ENCODE measurements around the gene TANGO2. TPM values are rescaled to one million over a fixed set of nuclear protein-coding genes. Genes with fewer than 3 reads are reported as not detected.

Gene TANGO2
- polyA plus RNA-seq, 1 of the 3 experiments (the other 2 are of a cell fraction) = 20.7 TPM

DNA sequence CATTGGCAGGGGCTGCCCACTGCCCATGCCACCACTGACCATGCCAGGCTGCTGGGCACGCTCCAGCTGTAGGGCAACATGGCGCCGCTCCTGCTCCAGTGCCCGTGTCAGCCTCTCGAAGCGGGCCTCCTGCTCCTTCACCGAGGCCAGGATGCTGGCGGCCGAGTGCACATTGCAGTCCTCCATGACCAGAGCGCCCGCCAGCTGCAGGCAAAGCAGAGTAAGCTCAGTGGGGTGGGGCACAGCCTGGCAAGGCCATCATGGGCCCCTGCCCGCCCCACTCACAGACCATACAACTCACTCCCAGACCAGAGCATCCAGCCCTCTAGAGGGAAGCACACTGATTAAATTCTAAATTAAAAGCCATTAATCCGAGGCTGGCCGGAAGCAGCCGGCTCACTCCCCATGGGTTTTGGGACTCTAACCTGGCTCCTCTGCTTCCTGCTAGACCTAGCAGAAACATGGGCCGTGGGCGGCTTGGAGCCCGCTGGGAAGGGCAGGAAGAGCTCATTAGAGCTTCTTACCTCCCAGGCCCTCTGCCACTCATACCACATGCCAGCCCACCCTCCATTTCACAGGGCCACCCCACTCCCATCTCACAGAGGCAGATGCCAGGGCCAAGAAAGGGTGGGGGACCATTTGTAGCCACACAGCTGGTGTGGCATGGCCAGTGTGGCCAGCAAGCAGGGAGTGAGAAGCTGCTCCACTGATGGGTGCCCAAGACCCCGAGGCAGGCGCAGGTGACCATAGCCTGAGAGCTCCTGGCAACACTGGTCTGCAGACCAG lies 30.1 kb upstream of the TANGO2 start (continued):
- TF ChIP-seq, protein P1, sequence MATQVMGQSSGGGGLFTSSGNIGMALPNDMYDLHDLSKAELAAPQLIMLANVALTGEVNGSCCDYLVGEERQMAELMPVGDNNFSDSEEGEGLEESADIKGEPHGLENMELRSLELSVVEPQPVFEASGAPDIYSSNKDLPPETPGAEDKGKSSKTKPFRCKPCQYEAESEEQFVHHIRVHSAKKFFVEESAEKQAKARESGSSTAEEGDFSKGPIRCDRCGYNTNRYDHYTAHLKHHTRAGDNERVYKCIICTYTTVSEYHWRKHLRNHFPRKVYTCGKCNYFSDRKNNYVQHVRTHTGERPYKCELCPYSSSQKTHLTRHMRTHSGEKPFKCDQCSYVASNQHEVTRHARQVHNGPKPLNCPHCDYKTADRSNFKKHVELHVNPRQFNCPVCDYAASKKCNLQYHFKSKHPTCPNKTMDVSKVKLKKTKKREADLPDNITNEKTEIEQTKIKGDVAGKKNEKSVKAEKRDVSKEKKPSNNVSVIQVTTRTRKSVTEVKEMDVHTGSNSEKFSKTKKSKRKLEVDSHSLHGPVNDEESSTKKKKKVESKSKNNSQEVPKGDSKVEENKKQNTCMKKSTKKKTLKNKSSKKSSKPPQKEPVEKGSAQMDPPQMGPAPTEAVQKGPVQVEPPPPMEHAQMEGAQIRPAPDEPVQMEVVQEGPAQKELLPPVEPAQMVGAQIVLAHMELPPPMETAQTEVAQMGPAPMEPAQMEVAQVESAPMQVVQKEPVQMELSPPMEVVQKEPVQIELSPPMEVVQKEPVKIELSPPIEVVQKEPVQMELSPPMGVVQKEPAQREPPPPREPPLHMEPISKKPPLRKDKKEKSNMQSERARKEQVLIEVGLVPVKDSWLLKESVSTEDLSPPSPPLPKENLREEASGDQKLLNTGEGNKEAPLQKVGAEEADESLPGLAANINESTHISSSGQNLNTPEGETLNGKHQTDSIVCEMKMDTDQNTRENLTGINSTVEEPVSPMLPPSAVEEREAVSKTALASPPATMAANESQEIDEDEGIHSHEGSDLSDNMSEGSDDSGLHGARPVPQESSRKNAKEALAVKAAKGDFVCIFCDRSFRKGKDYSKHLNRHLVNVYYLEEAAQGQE (IDR thresholded peaks at IDR 0.05; ENCODE audit: low read depth, low read length) = no peak
- TF ChIP-seq MXI1 (IDR thresholded peaks at IDR 0.05; ENCODE audit: low read depth, low read length) = no peak

DNA sequence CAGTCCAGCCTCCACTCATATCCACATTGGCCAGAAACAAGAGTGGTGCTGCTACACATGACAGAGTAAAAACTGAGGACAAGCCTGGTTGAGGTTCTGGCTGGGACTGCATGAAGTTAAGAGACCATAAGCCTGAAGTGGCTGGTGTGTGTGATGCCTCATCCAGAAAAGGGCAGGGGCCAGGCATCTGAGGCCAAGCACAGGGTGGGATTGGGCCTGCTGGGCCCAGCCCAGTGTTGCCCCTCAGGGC lies 29.6 kb upstream of the TANGO2 start:
- CTCF ChIA-PET = interaction anchor here (0.7 to 16.4 kb wide), 5 partner anchors 10 to 55 kb away, joined by 3 to 224 read pairs (median 4); no protein-coding TSS in a partner anchor
- POLR2A ChIA-PET = interaction anchor here (1.1 to 1.6 kb wide), 2 partner anchors 18 to 24 kb away, joined by 3 to 6 read pairs; no protein-coding TSS in a partner anchor
- Histone ChIP-seq H3K9me2 (no peaks in the 10 kb centered on the region), H3F3A (replicated peaks; ENCODE audit: insufficient read depth) (no peaks in the 10 kb centered on the region), H3K27ac (ENCODE audit: low read depth in 2 of 2, low read length in 1 of 2) (peak overlapping the region in 1 of 2 experiments; percentile 91; a peak in 2 of 4 replicates), H3K9ac (no peak overlapping the region), H2AFZ (ENCODE audit: low read depth) (no peak overlapping the region), H3K4me3 (ENCODE audit: low read depth in 2 of 2, low read length in 1 of 2) (no peak overlapping the region), H3K9me3 (no peaks in the 10 kb centered on the region), H3K27me3 (ENCODE audit: insufficient read depth) (no peaks in the 10 kb centered on the region), H3K79me2 (ENCODE audit: insufficient read depth) (no peaks in the 10 kb centered on the region), H3K4me2 (no peak overlapping the region), H4K20me1 (ENCODE audit: insufficient read depth) (no peaks in the 10 kb centered on the region), H3K36me3 (replicated peaks in 1 of 2; ENCODE audit: control insufficient read depth in 1 of 2, insufficient read depth in 2 of 2, low read length in 1 of 2) (no peaks in the 10 kb centered on the region), H3K4me1 (ENCODE audit: control insufficient read depth in 1 of 2, insufficient read depth in 2 of 2, low read depth in 1 of 2, low read length in 1 of 2) (peaks cover 0 to 63% of the 10 kb centered on the region in 2 experiments; a peak in 2 of 4 replicates)
- TF ChIP-seq FOXJ3 (CRISPR knock-in tag; IDR thresholded peaks at IDR 0.05) (0 out of 2 replicates have a peak, but pooled peaks have one; percentile 7), EZH2phosphoT487 (IDR thresholded peaks at IDR 0.05; ENCODE audit: borderline replicate concordance, low read depth) (no peak)
- no peak for DNase-seq

DNA sequence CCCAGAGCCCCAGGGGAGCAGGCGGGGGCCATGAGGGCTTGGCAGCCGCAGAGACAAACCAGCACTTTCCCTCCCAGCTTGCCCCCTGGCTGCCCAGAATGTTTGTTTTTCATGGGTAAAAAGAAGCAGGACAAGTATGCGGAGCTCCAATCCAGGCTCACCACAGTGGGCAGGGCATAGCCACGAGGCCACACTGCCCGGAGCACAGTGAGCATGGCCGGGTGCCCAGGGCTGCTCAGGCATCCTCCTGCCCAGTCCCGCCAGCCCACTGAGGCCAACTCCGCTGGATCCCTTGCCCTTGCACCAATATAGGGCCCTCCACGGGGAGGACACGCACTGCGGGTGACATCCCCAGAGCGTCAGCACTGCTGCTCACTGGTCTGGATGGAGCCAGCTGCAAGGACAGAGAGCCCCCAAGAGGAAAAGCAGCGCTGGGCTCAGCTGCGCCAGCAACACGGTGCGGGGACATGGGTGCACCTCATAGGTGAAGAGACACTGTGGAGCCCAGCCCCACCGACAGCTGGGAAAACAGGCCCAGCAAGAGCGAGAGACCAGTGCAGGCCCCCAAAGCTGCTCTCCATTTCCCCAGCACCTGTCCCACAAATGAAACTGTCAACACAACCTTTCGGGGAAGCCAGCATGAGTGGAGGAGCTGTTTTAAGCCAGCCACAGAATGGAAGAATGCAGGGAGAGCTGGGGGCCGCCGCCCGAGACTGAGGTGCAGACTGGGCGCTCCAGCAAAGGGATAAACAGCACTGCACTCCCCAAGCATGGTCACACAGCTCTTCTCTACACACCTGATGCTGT lies 29.1 kb upstream of the TANGO2 start:
- ChIA-PET CTCF (interaction anchor here (0.8 to 16.4 kb wide), 4 partner anchors 16 to 44 kb away, joined by 3 to 224 read pairs (median 9); no protein-coding TSS in a partner anchor), POLR2A (interaction anchor here (1.1 to 1.6 kb wide), 2 partner anchors 17 to 24 kb away, joined by 3 to 6 read pairs; no protein-coding TSS in a partner anchor)
- no peaks in the 10 kb centered on the region for H3K79me2 ChIP-seq (ENCODE audit: insufficient read depth)
- peaks cover 0 to 68% of the 10 kb centered on the region in 2 experiments; a peak in 2 of 4 replicates for H3K4me1 ChIP-seq (ENCODE audit: control insufficient read depth in 1 of 2, insufficient read depth in 2 of 2, low read depth in 1 of 2, low read length in 1 of 2)
- H3K36me3 ChIP-seq (replicated peaks in 1 of 2; ENCODE audit: control insufficient read depth in 1 of 2, insufficient read depth in 2 of 2, low read length in 1 of 2) = no peaks in the 10 kb centered on the region
- H3K27me3 ChIP-seq (ENCODE audit: insufficient read depth) = no peaks in the 10 kb centered on the region
- H4K20me1 ChIP-seq (ENCODE audit: insufficient read depth) = no peaks in the 10 kb centered on the region
- H2AFZ ChIP-seq (ENCODE audit: low read depth) = no peak overlapping the region
- H3K9me2 ChIP-seq = no peaks in the 10 kb centered on the region
- H3K9ac ChIP-seq = no peak overlapping the region
- WGBS (ENCODE audit: low lambda C conversion rate) = 91% methylated on average over 7 of the region's 23 CpGs
- H3F3A ChIP-seq (replicated peaks; ENCODE audit: insufficient read depth) = no peaks in the 10 kb centered on the region
- H3K9me3 ChIP-seq = no peaks in the 10 kb centered on the region
- no peak overlapping the region for H3K4me3 ChIP-seq (ENCODE audit: low read depth in 2 of 2, low read length in 1 of 2)
- H3K27ac ChIP-seq (ENCODE audit: low read depth in 2 of 2, low read length in 1 of 2) = peak overlapping the region in 1 of 2 experiments; percentile 91; a peak in 2 of 4 replicates
- no peak overlapping the region for H3K4me2 ChIP-seq
- TF ChIP-seq RCOR1 (IDR thresholded peaks at IDR 0.05; ENCODE audit: low read length) (no peak), FOXM1 (IDR thresholded peaks at IDR 0.05; ENCODE audit: low read depth) (no peak), FOXJ3 (CRISPR knock-in tag; IDR thresholded peaks at IDR 0.05) (0 out of 2 replicates have a peak, but pooled peaks have one; percentile 11)
- TF ChIP-seq, protein P2, sequence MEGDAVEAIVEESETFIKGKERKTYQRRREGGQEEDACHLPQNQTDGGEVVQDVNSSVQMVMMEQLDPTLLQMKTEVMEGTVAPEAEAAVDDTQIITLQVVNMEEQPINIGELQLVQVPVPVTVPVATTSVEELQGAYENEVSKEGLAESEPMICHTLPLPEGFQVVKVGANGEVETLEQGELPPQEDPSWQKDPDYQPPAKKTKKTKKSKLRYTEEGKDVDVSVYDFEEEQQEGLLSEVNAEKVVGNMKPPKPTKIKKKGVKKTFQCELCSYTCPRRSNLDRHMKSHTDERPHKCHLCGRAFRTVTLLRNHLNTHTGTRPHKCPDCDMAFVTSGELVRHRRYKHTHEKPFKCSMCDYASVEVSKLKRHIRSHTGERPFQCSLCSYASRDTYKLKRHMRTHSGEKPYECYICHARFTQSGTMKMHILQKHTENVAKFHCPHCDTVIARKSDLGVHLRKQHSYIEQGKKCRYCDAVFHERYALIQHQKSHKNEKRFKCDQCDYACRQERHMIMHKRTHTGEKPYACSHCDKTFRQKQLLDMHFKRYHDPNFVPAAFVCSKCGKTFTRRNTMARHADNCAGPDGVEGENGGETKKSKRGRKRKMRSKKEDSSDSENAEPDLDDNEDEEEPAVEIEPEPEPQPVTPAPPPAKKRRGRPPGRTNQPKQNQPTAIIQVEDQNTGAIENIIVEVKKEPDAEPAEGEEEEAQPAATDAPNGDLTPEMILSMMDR (IDR thresholded peaks at IDR 0.05) = no peak
- no peak for DNase-seq
